Measurements from ENCODE around the gene IRF2.

- TF ChIP-seq, protein P1, sequence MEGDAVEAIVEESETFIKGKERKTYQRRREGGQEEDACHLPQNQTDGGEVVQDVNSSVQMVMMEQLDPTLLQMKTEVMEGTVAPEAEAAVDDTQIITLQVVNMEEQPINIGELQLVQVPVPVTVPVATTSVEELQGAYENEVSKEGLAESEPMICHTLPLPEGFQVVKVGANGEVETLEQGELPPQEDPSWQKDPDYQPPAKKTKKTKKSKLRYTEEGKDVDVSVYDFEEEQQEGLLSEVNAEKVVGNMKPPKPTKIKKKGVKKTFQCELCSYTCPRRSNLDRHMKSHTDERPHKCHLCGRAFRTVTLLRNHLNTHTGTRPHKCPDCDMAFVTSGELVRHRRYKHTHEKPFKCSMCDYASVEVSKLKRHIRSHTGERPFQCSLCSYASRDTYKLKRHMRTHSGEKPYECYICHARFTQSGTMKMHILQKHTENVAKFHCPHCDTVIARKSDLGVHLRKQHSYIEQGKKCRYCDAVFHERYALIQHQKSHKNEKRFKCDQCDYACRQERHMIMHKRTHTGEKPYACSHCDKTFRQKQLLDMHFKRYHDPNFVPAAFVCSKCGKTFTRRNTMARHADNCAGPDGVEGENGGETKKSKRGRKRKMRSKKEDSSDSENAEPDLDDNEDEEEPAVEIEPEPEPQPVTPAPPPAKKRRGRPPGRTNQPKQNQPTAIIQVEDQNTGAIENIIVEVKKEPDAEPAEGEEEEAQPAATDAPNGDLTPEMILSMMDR (IDR thresholded peaks at IDR 0.05) = no peak
- TF ChIP-seq POLR2A (IDR thresholded peaks at IDR 0.05) = no peak
Measured at GRCh38 chr4:184420881-184421416, 53.4 kb downstream of the IRF2 start.

All from ovary (tissue), 3 donors.